Measurements from ENCODE around the gene TNFAIP8L1. TPM values are rescaled to one million over a fixed set of nuclear protein-coding genes. Genes with fewer than 3 reads are reported as not detected.
A peak's percentile ranks its signal among the peaks of the same experiment; 100 is the strongest.

Gene TNFAIP8L1
- total and polyA plus RNA-seq, 2 of the 8 experiments (the other 6 are each of a cell fraction or from before 2014, with no cell fraction given): 3.2 to 6.1 TPM

DNA sequence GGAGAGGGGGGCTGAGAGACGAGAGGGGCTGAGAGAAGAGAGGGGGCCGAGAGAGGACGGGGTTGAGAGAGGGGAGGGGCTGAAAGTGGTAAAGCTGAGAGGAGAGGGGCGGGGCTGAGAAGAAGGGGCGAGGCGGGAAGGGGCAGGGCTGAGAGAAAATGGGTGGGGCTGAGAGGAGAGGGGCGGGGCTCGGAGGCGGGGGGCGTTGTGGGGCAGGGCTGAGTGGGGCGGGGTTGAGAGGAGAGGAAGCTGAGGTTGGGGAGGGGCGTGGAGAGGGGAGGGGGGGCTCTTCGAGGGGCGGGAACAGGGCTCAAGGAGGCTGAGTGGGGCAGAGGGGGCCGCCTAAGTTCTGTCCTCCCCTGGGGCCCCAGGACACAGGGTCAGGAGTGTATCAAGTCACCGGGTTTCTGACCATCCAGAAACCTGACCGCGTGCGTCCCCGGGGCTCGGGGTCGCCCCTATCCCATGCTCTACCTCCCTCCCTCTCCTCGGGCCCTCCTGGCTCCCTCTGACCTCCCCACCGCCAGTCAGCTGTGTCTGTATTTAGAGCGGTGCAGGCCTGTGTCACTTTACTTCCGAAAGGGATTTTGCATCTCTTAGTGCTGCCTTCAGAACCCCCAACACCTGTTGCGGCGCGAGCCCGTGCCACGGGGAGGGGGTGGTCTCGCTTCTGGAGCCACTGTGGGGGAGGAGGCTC is 41.2 kb upstream of the TNFAIP8L1 start (continued):
- TF ChIP-seq POU5F1 (IDR thresholded peaks at IDR 0.05; ENCODE audit: low read depth, low read length): no peak
- TF ChIP-seq CHD2 (IDR thresholded peaks at IDR 0.05; ENCODE audit: low read length): no peak
- TF ChIP-seq, protein P1, sequence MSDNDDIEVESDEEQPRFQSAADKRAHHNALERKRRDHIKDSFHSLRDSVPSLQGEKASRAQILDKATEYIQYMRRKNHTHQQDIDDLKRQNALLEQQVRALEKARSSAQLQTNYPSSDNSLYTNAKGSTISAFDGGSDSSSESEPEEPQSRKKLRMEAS (IDR thresholded peaks at IDR 0.05): peak; percentile 71
- TF ChIP-seq KDM4A (IDR thresholded peaks at IDR 0.05; ENCODE audit: low read depth, low read length, severe bottlenecking): peak; percentile 60
- no peak for TF ChIP-seq BRCA1 (IDR thresholded peaks at IDR 0.05; ENCODE audit: low read depth, low read length)
- no peak for TF ChIP-seq RFX5 (IDR thresholded peaks at IDR 0.05; ENCODE audit: borderline replicate concordance, low read depth, low read length)
- no peak for TF ChIP-seq TCF12 (IDR thresholded peaks at IDR 0.05; ENCODE audit: low read depth, low read length)
- TF ChIP-seq SAP30 (IDR thresholded peaks at IDR 0.05; ENCODE audit: insufficient read depth, insufficient replicate concordance, low read length): peak; percentile 91
- TF ChIP-seq RAD21 (IDR thresholded peaks at IDR 0.05 in 1 of 2, conservative IDR thresholded peaks at IDR 0.05 in 1 of 2; ENCODE audit: low read depth in 2 of 2, low read length in 2 of 2): no peak
- no peak for TF ChIP-seq SRF (IDR thresholded peaks at IDR 0.05; ENCODE audit: low read depth, low read length)
- TF ChIP-seq JUND (IDR thresholded peaks at IDR 0.05; ENCODE audit: low read length): no peak
- no peak for TF ChIP-seq HDAC6 (IDR thresholded peaks at IDR 0.05; ENCODE audit: low read depth, low read length)
- no peak for TF ChIP-seq EZH2 (IDR thresholded peaks at IDR 0.05; ENCODE audit: low read depth, low read length, severe bottlenecking)
- TF ChIP-seq ATF3 (IDR thresholded peaks at IDR 0.05; ENCODE audit: insufficient read depth, low read depth, low read length): no peak
- no peak for TF ChIP-seq ZNF274 (IDR thresholded peaks at IDR 0.05; ENCODE audit: borderline replicate concordance, extremely low read depth, low read length)
- no peak for TF ChIP-seq JUN (IDR thresholded peaks at IDR 0.05; ENCODE audit: low read depth, low read length)
- TF ChIP-seq TAF7 (optimal IDR thresholded peaks at IDR 0.05; ENCODE audit: borderline replicate concordance, low read depth, low read length): no peak
- TF ChIP-seq YY1 (IDR thresholded peaks at IDR 0.05; ENCODE audit: low read depth, low read length): no peak
- TF ChIP-seq TBP (IDR thresholded peaks at IDR 0.05; ENCODE audit: low read depth, low read length): no peak
- TF ChIP-seq SP1 (IDR thresholded peaks at IDR 0.05; ENCODE audit: low read depth, low read length): no peak
